Ishikawa (cell line): Measurements from ENCODE around the gene SOWAHD.

Experiments
- CEBPB ChIP-seq: IDR thresholded peaks from 2 replicates; pipeline ENCODE4 v1.6.1; 2012
- CREB1 ChIP-seq: IDR thresholded peaks from 2 replicates; pipeline ENCODE4 v1.6.1; 2012; ENCODE audit warnings: low read depth
- EGR1 ChIP-seq: IDR thresholded peaks from 2 replicates; pipeline ENCODE4 v1.6.1; 2012
- EP300 ChIP-seq: IDR thresholded peaks from 2 replicates; pipeline ENCODE4 v1.6.1; 2012; ENCODE audit warnings: borderline replicate concordance
- FOXM1 ChIP-seq: IDR thresholded peaks from 2 replicates; pipeline ENCODE4 v1.6.1; 2012; ENCODE audit warnings: low read depth, borderline replicate concordance
- MAX ChIP-seq: IDR thresholded peaks from 2 replicates; pipeline ENCODE4 v1.6.1; 2012
- NFIC ChIP-seq: IDR thresholded peaks from 2 replicates; pipeline ENCODE4 v1.6.1; 2012
- RAD21 ChIP-seq: IDR thresholded peaks from 2 replicates; pipeline ENCODE4 v1.6.1; 2012; ENCODE audit warnings: low read depth
- REST ChIP-seq: IDR thresholded peaks from 2 replicates; pipeline ENCODE4 v1.6.1; 2012; ENCODE audit warnings: low read depth, mild to moderate bottlenecking
- TAF1 ChIP-seq: IDR thresholded peaks from 2 replicates; pipeline ENCODE4 v1.6.1; 2012; ENCODE audit warnings: low read depth, mild to moderate bottlenecking
- TCF12 ChIP-seq: IDR thresholded peaks from 2 replicates; pipeline ENCODE4 v1.6.1; 2012; ENCODE audit warnings: low read depth
- TEAD4 ChIP-seq: IDR thresholded peaks from 2 replicates; pipeline ENCODE4 v1.6.1; 2012
- USF1 ChIP-seq: IDR thresholded peaks from 2 replicates; pipeline ENCODE4 v1.6.1; 2012
- YY1 ChIP-seq: IDR thresholded peaks from 2 replicates; pipeline ENCODE4 v1.6.1; 2012; ENCODE audit warnings: low read depth
- ZBTB7A ChIP-seq: IDR thresholded peaks from 2 replicates; pipeline ENCODE4 v1.6.1; 2012; ENCODE audit warnings: low read depth

Gene SOWAHD

GRCh38 chrX:119778829-119779228 lies 20.4 kb downstream of the SOWAHD start:
- no peak for TF ChIP-seq RAD21
- TF ChIP-seq TAF1 = no peak
- TF ChIP-seq EP300 = no peak
- TF ChIP-seq CEBPB = no peak
- no peak for TF ChIP-seq EGR1
- no peak for TF ChIP-seq MAX
- no peak for TF ChIP-seq FOXM1
- no peak for TF ChIP-seq ZBTB7A
- no peak for TF ChIP-seq TCF12
- no peak for TF ChIP-seq NFIC

GRCh38 chrX:119783026-119783425 lies 24.6 kb downstream of the SOWAHD start:
- no peak for TF ChIP-seq EP300
- no peak for TF ChIP-seq NFIC
- no peak for TF ChIP-seq EGR1
- TF ChIP-seq MAX = no peak
- no peak for TF ChIP-seq CREB1
- no peak for TF ChIP-seq CEBPB
- no peak for TF ChIP-seq REST
- no peak for TF ChIP-seq YY1
- TF ChIP-seq FOXM1 = no peak
- no peak for TF ChIP-seq USF1
- TF ChIP-seq TEAD4 = no peak
- TF ChIP-seq RAD21 = no peak

- TF ChIP-seq RAD21 (peak; percentile 7; the same call in 1 of the 2 replicates), USF1 (no peak)
These were observed 26.5 kb downstream of the SOWAHD start for GRCh38 chrX:119784747-119785446.

- TF ChIP-seq CREB1 (no peak), EGR1 (no peak), USF1 (no peak), FOXM1 (no peak), NFIC (no peak), EP300 (no peak), REST (no peak), MAX (no peak), TAF1 (no peak), CEBPB (no peak), TCF12 (no peak), RAD21 (no peak), YY1 (no peak), ZBTB7A (no peak), TEAD4 (no peak)
These were observed 32.6 kb downstream of the SOWAHD start for GRCh38 chrX:119790977-119791436.

- TF ChIP-seq YY1 = peak; percentile 84
- TF ChIP-seq REST = no peak
- no peak for TF ChIP-seq ZBTB7A
- no peak for TF ChIP-seq TEAD4
- peak; percentile 38; the same call in 1 of the 2 replicates for TF ChIP-seq MAX
- TF ChIP-seq EP300 = no peak
- TF ChIP-seq TAF1 = peak; percentile 87
- TF ChIP-seq EGR1 = no peak
- TF ChIP-seq CREB1 = peak; percentile 44; the same call in 1 of the 2 replicates
- TF ChIP-seq NFIC = no peak
- no peak for TF ChIP-seq CEBPB
- TF ChIP-seq FOXM1 = no peak
- peak; percentile 48; the same call in 1 of the 2 replicates for TF ChIP-seq USF1
- no peak for TF ChIP-seq RAD21
- no peak for TF ChIP-seq TCF12
These were observed 33.2 kb downstream of the SOWAHD start, which contains the start of gene RPL39 for GRCh38 chrX:119791437-119792231. Gene RPL39 (minus strand): TSS chrX:119791630. CDS start chrX:119791576, 54 bp downstream.
